Measurements from ENCODE around the gene CNTFR.

Gene CNTFR

DNA sequence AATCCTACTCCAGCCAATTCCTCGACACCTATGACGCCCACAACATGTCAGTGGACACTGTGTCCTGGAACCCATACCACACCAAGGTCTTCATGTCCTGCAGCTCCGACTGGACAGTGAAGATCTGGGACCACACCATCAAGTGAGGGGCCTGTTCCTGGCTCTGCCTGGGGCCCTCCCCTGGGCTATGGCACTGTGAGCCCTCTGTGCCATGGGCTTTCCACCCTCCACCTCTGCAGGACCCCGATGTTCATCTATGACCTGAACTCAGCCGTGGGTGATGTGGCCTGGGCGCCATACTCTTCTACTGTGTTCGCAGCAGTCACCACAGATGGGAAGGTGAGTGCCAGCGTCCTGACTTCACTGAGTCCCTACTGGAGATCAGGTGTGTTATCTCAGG, 75.1 kb downstream of the CNTFR start:
- H3K4me3 ChIP-seq (ENCODE audit: low read depth, low read length) = no peak overlapping the region
- TF ChIP-seq, protein P1, sequence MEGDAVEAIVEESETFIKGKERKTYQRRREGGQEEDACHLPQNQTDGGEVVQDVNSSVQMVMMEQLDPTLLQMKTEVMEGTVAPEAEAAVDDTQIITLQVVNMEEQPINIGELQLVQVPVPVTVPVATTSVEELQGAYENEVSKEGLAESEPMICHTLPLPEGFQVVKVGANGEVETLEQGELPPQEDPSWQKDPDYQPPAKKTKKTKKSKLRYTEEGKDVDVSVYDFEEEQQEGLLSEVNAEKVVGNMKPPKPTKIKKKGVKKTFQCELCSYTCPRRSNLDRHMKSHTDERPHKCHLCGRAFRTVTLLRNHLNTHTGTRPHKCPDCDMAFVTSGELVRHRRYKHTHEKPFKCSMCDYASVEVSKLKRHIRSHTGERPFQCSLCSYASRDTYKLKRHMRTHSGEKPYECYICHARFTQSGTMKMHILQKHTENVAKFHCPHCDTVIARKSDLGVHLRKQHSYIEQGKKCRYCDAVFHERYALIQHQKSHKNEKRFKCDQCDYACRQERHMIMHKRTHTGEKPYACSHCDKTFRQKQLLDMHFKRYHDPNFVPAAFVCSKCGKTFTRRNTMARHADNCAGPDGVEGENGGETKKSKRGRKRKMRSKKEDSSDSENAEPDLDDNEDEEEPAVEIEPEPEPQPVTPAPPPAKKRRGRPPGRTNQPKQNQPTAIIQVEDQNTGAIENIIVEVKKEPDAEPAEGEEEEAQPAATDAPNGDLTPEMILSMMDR (IDR thresholded peaks at IDR 0.05; ENCODE audit: borderline replicate concordance, insufficient read depth, low read depth, low read length) = no peak

DNA sequence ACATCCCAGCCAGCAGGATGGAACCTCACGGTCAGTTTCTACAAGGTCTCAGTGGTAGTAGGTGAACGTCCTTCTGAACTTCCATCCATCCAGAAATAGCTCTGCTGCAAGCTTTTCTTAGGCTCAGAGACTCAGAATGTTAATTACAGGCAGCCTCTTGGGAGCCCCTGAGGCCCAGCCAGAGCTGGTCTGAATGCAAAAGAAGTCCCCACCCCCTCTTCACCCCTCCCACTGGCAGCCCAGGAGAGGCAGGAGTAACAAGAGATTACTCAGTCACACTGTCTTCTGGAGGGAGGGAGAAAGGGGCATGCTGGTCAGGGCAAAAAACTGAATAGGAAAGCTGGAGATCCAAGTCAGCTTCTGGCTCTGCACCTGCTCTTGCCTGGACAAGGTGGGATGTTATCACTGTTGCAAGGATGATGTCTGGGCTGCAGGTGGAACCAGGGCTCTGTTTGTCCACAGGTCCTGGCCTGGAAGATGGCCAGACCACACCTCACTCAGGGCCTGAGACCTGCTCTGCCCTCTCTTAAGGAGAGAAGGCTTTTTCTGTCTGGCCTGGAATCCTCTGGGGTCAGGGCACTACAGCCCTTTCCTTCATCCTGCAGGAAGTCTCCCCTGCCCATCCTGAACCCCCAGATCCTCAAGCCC, 75.8 kb downstream of the CNTFR start:
- TF ChIP-seq, protein P1 (IDR thresholded peaks at IDR 0.05; ENCODE audit: borderline replicate concordance, insufficient read depth, low read depth, low read length) = no peak
- H3K4me3 ChIP-seq (ENCODE audit: low read depth, low read length) = no peak overlapping the region

DNA sequence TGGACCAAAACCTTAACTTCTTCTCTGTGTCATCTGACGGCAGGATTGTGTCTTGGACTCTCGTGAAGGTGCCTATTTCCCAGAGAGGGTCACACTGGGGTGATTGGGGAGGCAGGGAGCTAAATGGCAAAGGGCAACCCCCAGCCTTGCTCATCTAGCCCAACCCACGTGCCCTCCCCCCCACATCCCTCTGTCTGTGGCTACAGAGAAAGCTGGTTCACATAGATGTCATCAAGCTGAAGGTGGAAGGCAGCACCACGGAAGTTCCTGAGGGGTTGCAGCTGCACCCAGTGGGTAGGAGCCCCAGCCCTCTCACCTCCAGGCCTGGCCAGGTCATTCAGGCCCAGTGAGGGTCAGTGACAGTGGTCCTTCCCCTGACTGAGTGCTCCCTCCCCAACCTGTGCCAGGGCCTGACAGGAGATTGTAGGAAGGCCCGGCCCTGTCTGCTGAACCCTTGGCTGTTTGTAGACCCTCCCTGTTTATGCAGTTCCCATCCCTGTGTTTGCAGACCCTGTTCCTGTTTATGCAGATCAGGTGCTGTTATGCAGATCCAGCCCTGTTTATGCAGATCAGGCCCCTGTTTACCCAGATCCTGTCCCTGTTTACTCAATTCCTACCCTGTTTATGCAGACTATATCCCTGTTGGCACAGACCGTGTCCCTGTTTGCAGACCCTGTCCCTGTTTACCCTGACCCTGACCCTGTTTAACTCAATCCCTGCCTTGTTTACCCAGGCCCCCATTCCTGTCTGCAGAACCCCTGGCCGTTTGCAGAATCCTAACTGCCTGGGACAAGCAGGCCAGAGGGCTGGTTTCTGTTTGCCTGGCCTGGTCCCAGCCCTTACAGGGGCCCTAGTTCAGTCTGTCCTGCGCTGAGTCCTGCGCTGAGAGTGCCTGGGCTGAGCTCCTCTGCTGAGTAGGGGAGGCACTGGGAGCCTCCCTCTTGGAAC, 77.1 kb downstream of the CNTFR start:
- TF ChIP-seq, protein P1 (IDR thresholded peaks at IDR 0.05; ENCODE audit: borderline replicate concordance, insufficient read depth, low read depth, low read length) = no peak
- no peak overlapping the region for H3K4me3 ChIP-seq (ENCODE audit: low read depth, low read length)

DNA sequence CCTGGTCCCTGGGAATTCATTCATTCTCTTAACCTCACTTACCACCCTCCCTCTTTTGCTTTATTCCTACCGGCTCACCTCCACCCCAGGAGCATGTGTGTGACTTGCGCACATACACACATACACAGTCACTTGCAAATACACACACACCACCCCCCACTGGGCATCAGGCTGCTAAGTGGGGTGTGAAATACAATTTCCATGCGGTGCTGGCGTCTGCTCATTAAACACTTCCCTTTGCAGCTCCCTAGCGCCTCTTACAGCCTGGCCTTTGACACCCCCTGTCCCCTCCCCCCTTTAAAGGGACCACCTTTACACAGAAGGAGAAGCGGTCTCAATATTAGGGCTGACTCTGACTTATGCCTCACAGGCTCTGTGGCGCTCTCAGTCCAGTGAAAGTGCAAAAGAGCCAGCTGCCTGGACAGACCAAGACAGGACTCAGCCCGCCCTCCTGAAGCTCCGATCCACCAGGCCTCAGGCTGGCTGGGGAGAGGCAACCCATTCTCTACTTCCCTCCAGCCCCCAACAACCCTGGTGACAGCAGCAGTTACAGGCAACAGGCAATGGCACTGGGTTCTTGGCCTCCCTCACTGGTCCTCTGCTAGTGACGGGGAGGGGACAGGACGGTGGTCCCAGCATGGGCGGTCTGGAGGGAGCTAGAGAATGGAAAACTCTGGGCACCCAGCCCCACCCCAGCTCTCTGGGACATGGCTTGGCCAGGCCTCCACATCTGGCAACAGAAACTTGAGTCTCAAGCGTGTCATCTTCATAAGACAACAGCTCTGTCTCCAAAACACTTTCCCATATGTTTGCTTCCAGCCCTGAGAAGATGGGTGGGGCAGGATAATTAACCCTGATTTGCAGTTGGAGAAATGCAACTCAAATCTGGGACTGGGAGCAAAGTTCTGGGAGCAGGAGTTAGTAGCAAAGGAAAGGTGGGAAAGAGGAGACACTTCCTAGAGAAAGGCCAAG, 78.7 kb downstream of the CNTFR start:
- H3K4me3 ChIP-seq (ENCODE audit: low read depth, low read length) = no peak overlapping the region
- TF ChIP-seq, protein P1 (IDR thresholded peaks at IDR 0.05; ENCODE audit: borderline replicate concordance, insufficient read depth, low read depth, low read length) = no peak

DNA sequence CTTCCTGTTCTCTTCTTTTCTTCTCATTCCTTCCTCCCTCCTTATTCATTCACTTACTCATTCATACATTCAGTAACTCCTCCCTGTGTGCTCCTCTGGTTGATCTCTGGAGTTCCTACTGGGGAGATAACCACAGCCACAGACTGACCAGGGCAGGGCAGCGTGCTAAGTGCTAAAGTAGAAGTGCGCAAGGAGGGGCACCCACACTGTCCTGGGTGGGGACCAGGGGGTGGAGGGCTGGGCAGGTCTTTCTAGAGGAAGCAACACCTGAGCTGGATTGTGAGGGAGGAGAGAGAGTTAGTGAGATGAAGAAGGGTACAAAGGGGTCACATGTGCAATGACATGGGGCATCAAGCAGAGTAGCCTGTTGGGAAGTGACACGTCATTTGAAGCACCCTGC, 80.6 kb downstream of the CNTFR start:
- no peak overlapping the region for H3K4me3 ChIP-seq (ENCODE audit: low read depth, low read length)
- TF ChIP-seq, protein P1 (IDR thresholded peaks at IDR 0.05; ENCODE audit: borderline replicate concordance, insufficient read depth, low read depth, low read length) = no peak

DNA sequence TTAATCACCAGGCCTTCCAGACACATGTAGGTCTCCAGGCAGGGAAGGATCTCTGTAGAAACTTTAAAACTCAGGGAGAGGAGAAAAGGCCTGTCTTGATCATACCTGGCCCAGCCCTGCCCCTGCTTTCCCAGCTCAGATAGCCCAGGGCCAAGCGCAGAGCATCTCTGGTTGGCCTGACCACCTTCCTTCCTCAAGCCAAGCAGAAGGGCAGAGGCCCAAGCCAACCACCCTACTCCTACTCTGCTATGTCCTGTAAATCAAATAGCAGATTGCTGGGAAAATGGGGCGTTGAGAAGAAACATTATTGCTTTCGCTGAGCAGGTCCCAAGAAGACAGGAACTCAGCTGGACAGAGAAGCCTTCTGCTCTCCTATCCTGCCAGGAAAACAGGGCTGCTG, 81.1 kb downstream of the CNTFR start:
- TF ChIP-seq, protein P1 (IDR thresholded peaks at IDR 0.05; ENCODE audit: borderline replicate concordance, insufficient read depth, low read depth, low read length) = no peak
- no peak overlapping the region for H3K4me3 ChIP-seq (ENCODE audit: low read depth, low read length)
